Omental fat pad (tissue), 4 donors: ENCODE measurements around the gene GNAO1. TPM values are rescaled to one million over a fixed set of nuclear protein-coding genes. Genes with fewer than 3 reads are reported as not detected.

Experiments used
- ATAC-seq: fragments of 150-250 bp; one replicate; pipeline ENCODE4 v1.9.1; 2016; ENCODE audit warnings: mild to moderate bottlenecking, moderate library complexity; ENCODE audit not compliant: low FRiP score
- DNase-seq: peaks from one replicate; pipeline ENCODE4 v3.0.0-alpha.2; 2019; ENCODE audit warnings: low spot score
- CTCF ChIP-seq, 3 donors: fragments of 450-650 bp; IDR thresholded peaks; one replicate each; pipeline ENCODE4 v1.5.1; 2016 to 2017; ENCODE audit warnings: antibody characterized with exemption in 3 of 3, mild to moderate bottlenecking in 3 of 3, moderate library complexity in 2 of 3
- total RNA-seq, 4 donors: library from RNA; depleted of rRNA; stranded (reverse); fragments of >200 nt; gene quantifications; one replicate each; pipeline ENCODE4 v1.1.0, GENCODE V29; 2016

The GNAO1 gene
- total RNA-seq, 4 donors from 2014 or later: 1.4 to 2.6 (median 2.3) TPM

- ATAC-seq: no peak
- no peak for TF ChIP-seq CTCF (IDR thresholded peaks at IDR 0.05)
- DNase-seq: no peak
Observed at GRCh38 chr16:56233795-56234566, 42.7 kb downstream of the GNAO1 start.

- DNase-seq (no peak), ATAC-seq (no peak)
- no peak for TF ChIP-seq CTCF (IDR thresholded peaks at IDR 0.05)
Observed at GRCh38 chr16:56234737-56235136, 43.4 kb downstream of the GNAO1 start.

- TF ChIP-seq CTCF (IDR thresholded peaks at IDR 0.05): no peak
- no peak for ATAC-seq
- no peak for DNase-seq
Observed at GRCh38 chr16:56237451-56237930, 46.2 kb downstream of the GNAO1 start.

GRCh38 chr16:56238188-56238587 lies 46.9 kb downstream of the GNAO1 start:
- no peak for TF ChIP-seq CTCF (IDR thresholded peaks at IDR 0.05)
- DNase-seq (no peak), ATAC-seq (no peak)

- TF ChIP-seq CTCF (IDR thresholded peaks at IDR 0.05): no peak
- ATAC-seq: no peak
- no peak for DNase-seq
Observed at GRCh38 chr16:56241596-56241995, 50.3 kb downstream of the GNAO1 start.

GRCh38 chr16:56242740-56243139 lies 51.5 kb downstream of the GNAO1 start:
- ATAC-seq (no peak), DNase-seq (no peak)
- TF ChIP-seq CTCF (IDR thresholded peaks at IDR 0.05): no peak

GRCh38 chr16:56244612-56245011 lies 53.3 kb downstream of the GNAO1 start:
- ATAC-seq (no peak), DNase-seq (no peak)
- no peak for TF ChIP-seq CTCF (IDR thresholded peaks at IDR 0.05)
